GM12874 (cell line): ENCODE data around the gene MRPS24.

Experiments used
- CTCF ChIP-seq: IDR thresholded peaks from 2 replicates; pipeline ENCODE4 v1.5.1; 2011; ENCODE audit warnings: low read depth, mild to moderate bottlenecking, control low read depth, low read length, moderate library complexity; ENCODE audit not compliant: insufficient read depth

MRPS24 gene

DNA sequence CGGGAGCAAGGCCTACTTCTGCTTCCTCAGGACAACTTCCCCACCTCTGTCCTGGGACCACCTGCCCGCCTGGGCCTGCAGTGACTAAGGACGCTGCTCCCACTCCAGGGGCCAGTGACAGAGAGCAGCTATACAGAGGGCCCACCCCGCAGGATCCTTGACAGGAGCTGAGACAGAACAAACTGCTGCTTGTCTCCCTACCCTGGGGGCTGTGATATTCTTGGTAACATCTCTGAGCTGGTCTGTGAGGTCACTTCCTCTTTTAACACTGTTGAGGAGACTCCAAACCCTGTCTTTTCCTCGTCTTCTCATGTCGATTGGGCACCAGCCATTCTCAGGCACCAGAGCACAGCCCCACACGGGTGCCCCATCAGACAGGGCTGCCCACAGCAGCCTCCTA lies 6.9 kb upstream of the MRPS24 start:
- no peak for TF ChIP-seq CTCF

DNA sequence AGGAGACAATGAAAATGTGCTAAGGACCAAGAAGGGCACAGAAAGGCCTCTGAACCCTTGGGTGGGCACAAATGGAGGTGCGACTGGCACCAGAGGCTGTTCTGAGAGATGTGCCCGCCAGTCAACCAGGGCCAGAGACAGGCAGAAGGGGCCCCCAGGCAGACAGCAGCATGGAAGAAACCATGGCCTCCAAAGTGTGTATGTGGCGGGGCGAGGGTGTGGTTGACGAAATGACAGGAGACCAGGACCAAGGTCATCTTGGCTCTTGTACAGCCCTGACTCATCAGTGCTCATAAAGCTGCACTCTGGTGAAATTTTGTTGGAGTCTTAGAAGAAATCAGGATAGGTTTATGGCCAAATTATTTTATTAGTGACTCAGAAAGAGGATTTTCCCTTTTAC lies 4.0 kb upstream of the MRPS24 start:
- no peak for TF ChIP-seq CTCF

- TF ChIP-seq CTCF: no peak
Measured at GRCh38 chr7:43872406-43873110, 3.2 kb upstream of the MRPS24 start.

GRCh38 chr7:43871064-43871463 lies 1.7 kb upstream of the MRPS24 start:
- TF ChIP-seq CTCF: no peak

DNA sequence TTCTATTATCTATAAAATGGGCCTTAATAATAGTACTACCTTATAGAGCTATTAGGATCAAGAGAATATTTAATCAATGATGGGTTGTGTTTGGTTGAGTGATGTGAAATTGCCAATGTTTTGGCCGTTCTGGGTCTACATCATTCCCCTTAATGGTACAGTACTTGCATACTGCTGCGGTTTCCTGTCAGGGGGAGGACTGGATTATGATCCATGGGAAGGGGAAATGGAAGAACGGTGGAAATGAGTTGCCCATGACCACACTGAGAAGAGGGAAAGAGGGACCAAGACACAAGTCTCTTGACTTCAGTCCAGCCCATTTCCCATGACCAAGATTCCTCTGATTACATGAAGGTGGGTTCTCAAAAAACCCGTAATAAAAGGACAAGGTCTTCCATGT lies 999 bp upstream of the MRPS24 start:
- no peak for TF ChIP-seq CTCF

DNA sequence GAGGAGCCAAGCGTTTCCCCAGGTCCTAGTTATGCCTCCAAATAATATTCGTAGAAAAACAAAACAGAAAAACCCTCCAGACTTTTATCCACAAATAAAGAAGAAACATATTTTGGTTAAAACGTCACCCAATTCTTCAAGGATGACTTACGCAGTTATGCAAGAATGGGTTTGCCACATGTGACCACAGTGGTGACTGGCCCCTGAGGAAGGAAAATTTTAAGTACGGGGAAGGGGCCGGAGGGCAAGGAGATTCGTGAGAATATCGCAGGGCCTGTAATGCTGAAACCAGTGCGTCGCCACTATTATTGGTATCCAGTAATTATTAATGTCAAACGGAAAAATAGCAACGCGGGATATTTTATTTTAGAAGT lies 537 bp upstream of the MRPS24 start:
- no peak for TF ChIP-seq CTCF

DNA sequence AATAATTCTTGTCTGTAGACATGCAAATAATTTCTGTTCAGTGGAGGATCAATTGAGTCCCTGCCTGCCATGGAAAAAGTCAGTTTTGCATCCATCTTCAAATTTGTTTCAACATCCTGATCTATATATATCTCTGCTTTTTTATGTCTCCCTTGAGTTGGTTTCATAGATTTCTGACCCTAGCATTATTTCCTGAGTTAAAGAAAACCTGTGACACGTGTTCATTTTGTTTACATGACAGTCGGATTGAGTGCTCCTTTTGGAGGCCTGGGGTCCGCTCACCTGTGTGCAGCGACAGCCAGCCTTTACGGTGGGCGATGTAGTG lies 674 bp downstream of the MRPS24 start:
- no peak for TF ChIP-seq CTCF
